ENCODE data around the gene KCNJ8. TPM values are rescaled to one million over a fixed set of nuclear protein-coding genes. Genes with fewer than 3 reads are reported as not detected.

Gene KCNJ8
- total and polyA plus RNA-seq, 8 donors: 5.7 to 19.6 (median 8.9) TPM; not detected in 2

GRCh38 chr12:21717767-21718166 is 56.7 kb downstream of the KCNJ8 start:
- H3K27me3 ChIP-seq: no peaks in the 10 kb centered on the region
- H3K4me3 ChIP-seq: no peak overlapping the region
- no peak for DNase-seq
- 71 to 80% (median 75%) methylated on average over 5 of the region's 5 CpGs for WGBS, 5 donors
- no peak overlapping the region for H3K27ac ChIP-seq
- H3K4me1 ChIP-seq: no peaks in the 10 kb centered on the region
- no peaks in the 10 kb centered on the region for H3K36me3 ChIP-seq
- intact Hi-C loops (cut with DNase I; ENCODE audit: low total_unique reads): no loop called here
- no peaks in the 10 kb centered on the region for H3K9me3 ChIP-seq
- TF ChIP-seq EP300 (IDR thresholded peaks at IDR 0.05) (no peak), CTCF (IDR thresholded peaks at IDR 0.05) (no peak), POLR2AphosphoS5 (IDR thresholded peaks at IDR 0.05) (no peak), POLR2A (IDR thresholded peaks at IDR 0.05) (no peak)

- intact Hi-C loops (cut with DNase I; ENCODE audit: low total_unique reads): no loop called here
- Histone ChIP-seq H3K4me1 (peaks cover 0 to 3% (median 0%) of the 10 kb centered on the region in 4 donors), H3K27me3 (no peaks in the 10 kb centered on the region), H3K4me3 (no peak overlapping the region), H3K9me3 (no peaks in the 10 kb centered on the region), H3K27ac (no peak overlapping the region), H3K36me3 (no peaks in the 10 kb centered on the region)
- WGBS, 5 donors: 44 to 53% (median 51%) methylated on average over 2 of the region's 2 CpGs
- no peak for DNase-seq
- no peak for TF ChIP-seq POLR2A (IDR thresholded peaks at IDR 0.05)
- TF ChIP-seq CTCF (IDR thresholded peaks at IDR 0.05): no peak
- no peak for TF ChIP-seq POLR2AphosphoS5 (IDR thresholded peaks at IDR 0.05)
- TF ChIP-seq EP300 (IDR thresholded peaks at IDR 0.05): no peak
These were observed 59.1 kb downstream of the KCNJ8 start for GRCh38 chr12:21715386-21715785.

Other genes starting within 250 kb of the KCNJ8 start
- gene SPX, start 248.4 kb downstream of the KCNJ8 start, total RNA-seq: 1 to 10 TPM in 1 of 5 donors, not detected in 4; 1.1 TPM
- gene SPX, start 248.4 kb downstream of the KCNJ8 start, polyA plus RNA-seq: 1 to 10 TPM in 1 of 3 donors, under 1 TPM in 2; 0.28 to 1.6 (median 0.92) TPM
- not detected for gene GYS2, start 169.9 kb downstream of the KCNJ8 start, total RNA-seq
- gene GYS2, start 169.9 kb downstream of the KCNJ8 start, polyA plus RNA-seq: under 1 TPM in 1 of 3 donors, not detected in 2; 0.33 TPM
- 100 to 1,000 TPM in 4 of 5 donors, 10 to 100 TPM in 1; 94.5 to 445 (median 272) TPM for gene LDHB, start 116.9 kb downstream of the KCNJ8 start, total RNA-seq
- 100 to 1,000 TPM; 325 to 523 (median 491) TPM for gene LDHB, start 116.9 kb downstream of the KCNJ8 start, polyA plus RNA-seq
- 10 to 100 TPM in 4 of 5 donors, 1 to 10 TPM in 1; 1.2 to 60.1 (median 39.3) TPM for gene ABCC9, start 166.7 kb upstream of the KCNJ8 start, total RNA-seq
- gene ABCC9, start 166.7 kb upstream of the KCNJ8 start, polyA plus RNA-seq: 1 to 10 TPM; 1.4 to 4.3 (median 3.4) TPM